H1 (cell line): ENCODE measurements around the gene NEDD4. TPM values are rescaled to one million over a fixed set of nuclear protein-coding genes. Genes with fewer than 3 reads are reported as not detected.
"Not testable (repeated sequence)": the region's sequence is repeated elsewhere in the genome, so short reads cannot be mapped to it uniquely, and the experiment has no call there.

ENCODE experiments used
- CTCF ChIA-PET: fragments of 300-600 bp; sonication (Branson Sonifier 250); formaldehyde crosslinking; loops from one replicate; lab custom pipeline; 2021; ENCODE audit not compliant: partially characterized antibody; lab: Charles Lee
- POLR2A ChIA-PET: fragments of 300-600 bp; sonication (Branson Sonifier 250); formaldehyde crosslinking; loops from one replicate; lab custom pipeline; 2021; ENCODE audit warnings: inconsistent platforms; ENCODE audit not compliant: partially characterized antibody; lab: Charles Lee
- DNase-seq, 2 experiments: peaks; one replicate each; pipeline versions ENCODE4 v3.0.0 to v3.0.0-alpha.2; 2010 to 2022; ENCODE audit warnings: low spot score in 2 of 2, low read depth in 1 of 2, mixed read lengths in 1 of 2
- FAIRE-seq: peaks from 2 replicates; lab custom pipeline; 2011; peaks lifted over from hg19 to GRCh38; lab: Jason Lieb, UNC
- H2AFZ ChIP-seq: 2 replicates; pipeline ENCODE4 v1.8.1; 2012; ENCODE audit warnings: low read length, inconsistent platforms
- H2AK5ac ChIP-seq: 2 replicates; pipeline ENCODE4 v1.6.1; 2013; ENCODE audit warnings: low read depth, low read length
- H2BK120ac ChIP-seq: replicated peaks from 2 replicates; pipeline ENCODE3; 2013; ENCODE audit warnings: low read depth, low read length, inconsistent platforms
- H2BK12ac ChIP-seq: 2 replicates; pipeline ENCODE4 v1.6.1; 2013; ENCODE audit warnings: low read depth, low read length
- H2BK15ac ChIP-seq: 2 replicates; pipeline ENCODE4 v1.6.1; 2013; ENCODE audit warnings: low read length
- H2BK20ac ChIP-seq: 2 replicates; pipeline ENCODE4 v1.6.1; 2013; ENCODE audit warnings: low read length
- H2BK5ac ChIP-seq: 2 replicates; pipeline ENCODE4 v1.6.1; 2013; ENCODE audit warnings: low read depth, low read length
- H3K14ac ChIP-seq: 2 replicates; pipeline ENCODE4 v1.6.1; 2013; ENCODE audit warnings: inconsistent platforms; ENCODE audit not compliant: insufficient read length
- H3K18ac ChIP-seq: 2 replicates; pipeline ENCODE4 v1.6.1; 2013; ENCODE audit warnings: low read length; ENCODE audit errors: extremely low read depth
- H3K23ac ChIP-seq: 2 replicates; pipeline ENCODE4 v1.6.1; 2013; ENCODE audit warnings: inconsistent platforms; ENCODE audit not compliant: insufficient read length
- H3K23me2 ChIP-seq: 2 replicates; pipeline ENCODE4 v1.6.1; 2013; ENCODE audit warnings: low read depth, low read length
- H3K27ac ChIP-seq: 2 replicates; pipeline ENCODE4 v1.6.1; 2011; ENCODE audit warnings: low read depth, low read length, inconsistent platforms
- H3K27me3 ChIP-seq, 4 experiments: replicated peaks in 1 of 4; 1 replicate in 1 of 4; 2 replicates in 3 of 4; pipeline versions ENCODE4 v1.6.1 to v1.8.1; 2011 to 2013; ENCODE audit warnings: low read length in 3 of 4, mild to moderate bottlenecking in 3 of 4, inconsistent platforms in 2 of 4, mixed read lengths in 2 of 4, moderate library complexity in 1 of 4; ENCODE audit not compliant: control insufficient read depth in 3 of 4, insufficient read depth in 3 of 4; ENCODE audit errors: extremely low read depth in 1 of 4
- H3K36me3 ChIP-seq, 4 experiments: 2 replicates each; pipeline versions ENCODE4 v1.6.1 to v1.8.1; 2011 to 2013; ENCODE audit warnings: mild to moderate bottlenecking in 4 of 4, low read length in 3 of 4, moderate library complexity in 2 of 4, control low read depth in 1 of 4, inconsistent platforms in 1 of 4; ENCODE audit not compliant: insufficient read depth in 4 of 4, control insufficient read depth in 2 of 4
- H3K4ac ChIP-seq: replicated peaks from 2 replicates; pipeline ENCODE3; 2013; ENCODE audit warnings: low read length, low read depth, mixed read lengths, inconsistent platforms; ENCODE audit not compliant: insufficient read length
- H3K4me1 ChIP-seq, 4 experiments: replicated peaks in 1 of 4; 1 replicate in 1 of 4; 2 replicates in 3 of 4; pipeline versions ENCODE4 v1.6.1 to v1.8.1; 2011 to 2013; ENCODE audit warnings: low read length in 3 of 4, inconsistent platforms in 2 of 4, mixed read lengths in 1 of 4; ENCODE audit not compliant: insufficient read depth in 4 of 4, control insufficient read depth in 3 of 4
- H3K4me2 ChIP-seq, 2 experiments: 2 replicates each; pipeline versions ENCODE4 v1.6.1 to v1.8.1; 2011 to 2013; ENCODE audit warnings: low read depth in 2 of 2, low read length in 2 of 2, control low read depth in 1 of 2, inconsistent platforms in 1 of 2, mild to moderate bottlenecking in 1 of 2; ENCODE audit not compliant: insufficient read depth in 1 of 2
- H3K4me3 ChIP-seq, 4 experiments: fragments of 200-600, 300-600 bp in 1 of 4; sonication (generic), shearing (Covaris generic), sonication (Bioruptor Twin) in 1 of 4; 2 replicates each; pipeline versions ENCODE4 v1.5.1 to v1.8.1; 2011 to 2016; ENCODE audit warnings: low read length in 4 of 4, low read depth in 3 of 4, control low read depth in 2 of 4, inconsistent platforms in 2 of 4, mild to moderate bottlenecking in 2 of 4, mixed read lengths in 1 of 4, moderate library complexity in 1 of 4; ENCODE audit not compliant: insufficient read depth in 2 of 4; ENCODE audit errors: extremely low read depth in 1 of 4
- H3K56ac ChIP-seq: replicated peaks from 2 replicates; pipeline ENCODE3; 2013; ENCODE audit warnings: low read depth, mild to moderate bottlenecking, mixed read lengths, low read length, inconsistent platforms; ENCODE audit not compliant: insufficient read length
- H3K79me1 ChIP-seq: 2 replicates; pipeline ENCODE4 v1.6.1; 2013; ENCODE audit warnings: low read depth, low read length, control low read depth
- H3K79me2 ChIP-seq, 2 experiments: 2 replicates each; pipeline versions ENCODE4 v1.6.1 to v1.8.1; 2012 to 2013; ENCODE audit warnings: low read length in 2 of 2, mild to moderate bottlenecking in 2 of 2, inconsistent platforms in 1 of 2; ENCODE audit not compliant: insufficient read depth in 2 of 2, control insufficient read depth in 1 of 2
- H3K9ac ChIP-seq, 4 experiments: replicated peaks in 1 of 4; 1 replicate in 1 of 4; 2 replicates in 3 of 4; pipeline versions ENCODE4 v1.6.1 to v1.8.1; 2011 to 2013; ENCODE audit warnings: low read depth in 3 of 4, low read length in 3 of 4, control low read depth in 2 of 4, mild to moderate bottlenecking in 2 of 4, moderate library complexity in 2 of 4, inconsistent platforms in 1 of 4; ENCODE audit errors: extremely low read depth in 1 of 4
- H3K9me3 ChIP-seq, 2 experiments: 2 replicates each; pipeline versions ENCODE4 v1.6.1 to v1.8.1; 2012 to 2013; ENCODE audit warnings: mild to moderate bottlenecking in 2 of 2, moderate library complexity in 2 of 2, control low read depth in 1 of 2, inconsistent platforms in 1 of 2, low read depth in 1 of 2, low read length in 1 of 2, mixed read lengths in 1 of 2; ENCODE audit not compliant: insufficient read depth in 2 of 2
- H4K20me1 ChIP-seq, 2 experiments: replicated peaks in 1 of 2; 2 replicates each; pipeline versions ENCODE3 to v1.8.1; 2011 to 2013; ENCODE audit warnings: inconsistent platforms in 2 of 2, low read length in 2 of 2, mild to moderate bottlenecking in 1 of 2; ENCODE audit not compliant: insufficient read depth in 2 of 2, control insufficient read depth in 1 of 2
- H4K5ac ChIP-seq: 2 replicates; pipeline ENCODE4 v1.6.1; 2013; ENCODE audit warnings: low read length, low read depth, mixed read lengths, inconsistent platforms; ENCODE audit not compliant: insufficient read length
- H4K8ac ChIP-seq: 2 replicates; pipeline ENCODE4 v1.8.0; 2013; ENCODE audit warnings: mild to moderate bottlenecking, moderate library complexity, low read length, inconsistent platforms; ENCODE audit not compliant: insufficient read depth; ENCODE audit errors: extremely low read depth
- H4K91ac ChIP-seq: replicated peaks from 2 replicates; pipeline ENCODE3; 2013; ENCODE audit warnings: low read length, mixed read lengths, inconsistent platforms; ENCODE audit not compliant: insufficient read length
- WGBS, 2 experiments: shearing (Covaris generic) in 1 of 2; methylation state at CpG; one replicate each; pipeline versions ENCODE4 v1.1.6 to v1.1.7; 2013 to 2015; ENCODE audit warnings: low lambda C conversion rate in 2 of 2, mixed read lengths in 2 of 2, inconsistent platforms in 1 of 2, low coverage in 1 of 2, missing lambda C conversion rate in 1 of 2; ENCODE audit not compliant: insufficient replicate concordance in 2 of 2, insufficient coverage in 1 of 2, insufficient read length in 1 of 2; ENCODE audit errors: extremely low coverage in 1 of 2, missing lambda C conversion rate in 1 of 2; 5-methylcytosine and 5-hydroxymethylcytosine counted together
- polyA plus RNA-seq, 7 experiments: library from polyadenylated mRNA; depleted of rRNA in 3 of 7; stranded (reverse) in 5 of 7; unstranded in 2 of 7; fragments of >200 nt in 5 of 7; fragments of 200-250 nt in 2 of 7; gene quantifications; 1 replicate in 5 of 7; 2 replicates in 1 of 7; 4 replicates in 1 of 7; pipeline versions ENCODE4 v1.2.1 to v1.2.3, GENCODE V29; 2011 to 2013; ENCODE audit warnings: missing spikeins in 2 of 7, mixed read lengths in 2 of 7
- total RNA-seq: library from RNA; stranded (reverse); fragmentation: NEBNext Ultra II Directional; extraction: Animal tissue kit (Norgen Biotek cat#: 25700); gene quantifications from 2 replicates; pipeline ENCODE4 v1.2.1, GENCODE V29; 2021

NEDD4 gene
- total and polyA plus RNA-seq, 2 of the 8 experiments (the other 6 are each of a cell fraction or from before 2014, with no cell fraction given), result 0.95 to 3.9 TPM

DNA sequence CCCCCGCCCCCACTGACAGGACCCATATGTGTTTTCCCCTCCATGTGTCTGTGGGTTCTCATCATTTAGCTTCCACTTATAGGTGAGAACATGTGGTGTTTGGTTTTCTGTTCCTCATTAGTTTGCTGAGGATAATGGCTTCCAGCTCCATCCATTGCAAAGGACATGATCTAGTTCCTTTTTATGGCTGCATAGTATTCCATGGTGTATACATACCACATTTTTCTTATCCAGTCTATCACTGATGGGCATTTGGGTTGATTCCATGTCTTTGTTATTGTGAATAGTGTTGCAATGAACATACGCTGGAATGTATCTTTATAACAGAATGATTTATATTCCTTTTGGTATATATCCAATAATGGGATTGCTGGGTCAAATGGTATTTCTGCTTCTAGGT, 171.7 kb downstream of the NEDD4 start:
- H3K27ac ChIP-seq, H3K23ac ChIP-seq, H3K79me2 ChIP-seq, H3K27me3 ChIP-seq, DNase-seq, H3K9ac ChIP-seq, H4K91ac ChIP-seq, H3K9me3 ChIP-seq, H3K23me2 ChIP-seq, H2BK20ac ChIP-seq, H3K4me1 ChIP-seq, H4K8ac ChIP-seq, H2BK5ac ChIP-seq, H2AFZ ChIP-seq, H3K4ac ChIP-seq, FAIRE-seq, H4K5ac ChIP-seq, H2AK5ac ChIP-seq, H3K56ac ChIP-seq, H3K36me3 ChIP-seq, H2BK15ac ChIP-seq, H3K14ac ChIP-seq, H3K18ac ChIP-seq, H3K4me2 ChIP-seq, H2BK12ac ChIP-seq, POLR2A ChIA-PET, H3K4me3 ChIP-seq, H3K79me1 ChIP-seq, H2BK120ac ChIP-seq, H4K20me1 ChIP-seq: not testable (repeated sequence)
- CTCF ChIA-PET, result interaction anchor here (0.7 to 2.7 kb wide), 6 partner anchors 10 to 231 kb away, joined by 3 to 9 read pairs (median 6); no protein-coding TSS in a partner anchor
- 83% methylated on average over 2 of the region's 2 CpGs; no CpG with 5 or more reads in 1 of the 2 experiments for WGBS, 2 experiments
